H7 (cell line): ENCODE results near the gene RBM26. TPM values are rescaled to one million over a fixed set of nuclear protein-coding genes. Genes with fewer than 3 reads are reported as not detected.

Experiments
- DNase-seq: peaks from one replicate; pipeline ENCODE4 v3.0.0; 2012
- H3K27me3 ChIP-seq: 2 replicates; pipeline ENCODE4 v1.6.0; 2011; ENCODE audit warnings: mild to moderate bottlenecking, low read length; ENCODE audit not compliant: control insufficient read depth, insufficient read depth
- H3K36me3 ChIP-seq: replicated peaks from 2 replicates; pipeline ENCODE4 v1.5.1; 2011; ENCODE audit warnings: low read length; ENCODE audit not compliant: control insufficient read depth, insufficient read depth
- H3K4me3 ChIP-seq: 2 replicates; pipeline ENCODE4 v1.5.1; 2011; ENCODE audit warnings: low read depth, mild to moderate bottlenecking, control low read depth, low read length, moderate library complexity; ENCODE audit not compliant: insufficient read depth
- total RNA-seq: library from RNA; depleted of rRNA; stranded (reverse); fragments of >200 nt; shearing (Covaris generic); gene quantifications from 2 replicates; pipeline ENCODE4 v1.2.3, GENCODE V29; 2014

RBM26 gene
- total RNA-seq, 1 experiment from 2014 or later, result 37.9 TPM

DNA sequence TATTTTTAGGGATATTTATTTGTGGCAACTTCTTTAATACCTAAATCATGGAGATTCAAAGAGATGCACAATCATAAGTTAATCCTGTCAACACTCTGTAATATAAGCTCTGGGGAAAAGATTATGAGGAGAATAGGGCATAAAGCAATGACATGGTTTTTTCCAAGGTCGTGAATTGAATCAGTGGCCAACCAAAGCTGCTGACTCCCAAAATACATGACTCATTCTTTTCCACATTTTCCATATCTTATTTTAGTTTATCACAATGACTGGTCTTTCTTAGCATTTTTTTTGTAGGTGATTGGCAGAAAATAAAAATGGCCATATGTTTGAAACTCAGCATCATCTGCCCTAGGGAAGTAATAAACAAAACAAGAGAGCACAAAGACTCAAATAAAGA is 28.5 kb upstream of the RBM26 start:
- Histone ChIP-seq H3K27me3 (no peaks in the 10 kb centered on the region), H3K36me3 (no peaks in the 10 kb centered on the region), H3K4me3 (no peak overlapping the region)
- no peak for DNase-seq

DNA sequence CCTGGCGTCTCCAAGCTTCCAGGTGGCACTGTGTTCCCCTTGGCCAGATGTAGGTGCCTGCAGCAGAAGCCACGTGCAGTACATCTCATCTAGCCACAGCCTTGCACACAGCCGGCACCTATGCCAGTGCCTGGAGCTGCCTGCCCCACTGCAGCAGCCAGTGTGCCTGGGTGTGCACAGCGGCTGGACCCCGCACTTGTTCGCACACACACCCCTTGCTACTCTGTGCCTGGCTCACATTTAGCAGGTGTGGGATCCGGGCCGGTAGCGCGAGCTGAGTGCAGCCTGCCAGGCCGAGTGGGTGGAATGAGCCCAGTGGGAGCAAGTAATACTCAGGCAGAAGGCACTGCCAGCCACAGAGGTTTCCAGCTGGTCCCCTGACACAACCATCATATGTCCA is 26.9 kb upstream of the RBM26 start:
- DNase-seq, result no peak
- Histone ChIP-seq H3K4me3 (no peak overlapping the region), H3K27me3 (no peaks in the 10 kb centered on the region), H3K36me3 (no peaks in the 10 kb centered on the region)

DNA sequence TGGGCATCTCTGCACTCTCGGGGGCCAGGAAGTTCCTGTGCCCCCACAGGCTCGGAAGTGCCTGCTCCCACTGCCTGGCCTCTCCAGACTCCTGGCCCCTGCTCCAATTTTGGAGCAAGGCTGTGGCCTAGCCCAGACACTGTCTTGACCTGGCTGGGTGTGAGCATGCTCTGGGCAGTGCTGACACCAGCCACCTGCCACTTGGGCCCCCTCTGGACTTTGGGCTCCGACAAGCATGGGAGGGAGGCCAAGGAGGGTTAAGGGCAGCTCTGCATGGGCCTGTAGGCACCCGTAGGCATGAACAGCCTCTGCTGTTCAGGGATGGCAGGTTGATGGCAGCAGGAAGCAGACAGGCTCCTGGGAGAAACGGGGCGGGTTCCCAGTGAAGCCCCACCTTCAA is 26.0 kb upstream of the RBM26 start:
- H3K36me3 ChIP-seq, result no peaks in the 10 kb centered on the region
- no peak overlapping the region for H3K4me3 ChIP-seq
- DNase-seq, result no peak
- H3K27me3 ChIP-seq, result no peaks in the 10 kb centered on the region

DNA sequence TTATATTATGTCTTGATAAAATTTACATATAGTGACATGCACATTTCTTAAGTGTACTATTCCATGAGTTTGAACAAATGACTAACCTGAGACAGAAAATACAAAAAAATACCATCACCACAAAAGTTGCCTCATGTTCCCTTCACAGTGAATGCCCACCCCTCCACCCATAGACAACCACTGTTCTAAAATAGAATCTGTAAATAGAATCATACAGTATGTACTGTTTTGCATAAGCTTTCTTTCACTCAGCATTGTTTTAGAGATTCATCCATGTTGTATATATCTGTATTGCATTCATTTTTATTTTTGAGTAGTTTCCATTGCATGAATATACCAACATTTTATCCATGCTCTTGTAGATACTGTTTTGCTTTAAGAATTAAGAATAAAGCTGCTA is 23.3 kb upstream of the RBM26 start:
- no peaks in the 10 kb centered on the region for H3K36me3 ChIP-seq
- DNase-seq, result no peak
- no peak overlapping the region for H3K4me3 ChIP-seq
- no peaks in the 10 kb centered on the region for H3K27me3 ChIP-seq

DNA sequence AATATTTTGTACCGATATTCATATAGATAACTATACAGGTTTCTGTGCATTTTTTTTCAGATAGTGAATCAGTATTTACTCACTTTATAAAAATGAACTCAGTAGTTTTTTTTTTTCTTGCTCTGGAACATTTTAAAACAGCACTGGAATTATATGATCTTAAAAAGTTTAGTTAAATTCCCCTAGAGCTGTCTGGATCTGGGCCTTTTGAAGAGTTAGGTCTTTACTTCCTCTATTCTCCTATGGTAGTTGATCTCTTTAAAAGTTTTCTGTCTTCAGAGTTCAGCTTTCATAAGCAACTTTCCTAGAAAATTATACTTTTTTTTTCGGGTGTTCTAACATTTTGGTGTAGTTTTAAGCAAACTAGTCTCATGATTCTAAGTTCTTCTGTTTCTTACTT is 21.8 kb upstream of the RBM26 start:
- Histone ChIP-seq H3K27me3 (no peaks in the 10 kb centered on the region), H3K36me3 (no peaks in the 10 kb centered on the region), H3K4me3 (no peak overlapping the region)
- DNase-seq, result no peak

DNA sequence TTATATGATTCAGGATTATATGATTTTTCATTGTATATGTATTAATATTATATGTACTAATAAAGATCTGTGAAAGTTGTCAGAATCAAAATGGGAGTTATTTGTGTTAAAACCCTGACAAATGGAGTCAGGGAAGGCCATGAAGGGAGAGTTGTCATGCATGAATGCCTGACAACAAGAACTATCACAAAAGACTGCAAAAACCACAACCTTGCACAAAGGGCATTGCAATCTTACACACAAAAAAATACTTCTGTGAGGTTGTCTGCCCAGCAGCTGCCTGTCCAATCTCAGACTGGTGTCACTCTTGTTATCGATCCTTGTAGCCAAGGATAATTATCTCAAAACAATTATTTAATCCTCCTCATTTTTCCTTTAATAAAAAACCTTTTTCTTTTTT is 21.2 kb upstream of the RBM26 start:
- no peaks in the 10 kb centered on the region for H3K36me3 ChIP-seq
- DNase-seq, result no peak
- H3K4me3 ChIP-seq, result no peak overlapping the region
- H3K27me3 ChIP-seq, result no peaks in the 10 kb centered on the region

DNA sequence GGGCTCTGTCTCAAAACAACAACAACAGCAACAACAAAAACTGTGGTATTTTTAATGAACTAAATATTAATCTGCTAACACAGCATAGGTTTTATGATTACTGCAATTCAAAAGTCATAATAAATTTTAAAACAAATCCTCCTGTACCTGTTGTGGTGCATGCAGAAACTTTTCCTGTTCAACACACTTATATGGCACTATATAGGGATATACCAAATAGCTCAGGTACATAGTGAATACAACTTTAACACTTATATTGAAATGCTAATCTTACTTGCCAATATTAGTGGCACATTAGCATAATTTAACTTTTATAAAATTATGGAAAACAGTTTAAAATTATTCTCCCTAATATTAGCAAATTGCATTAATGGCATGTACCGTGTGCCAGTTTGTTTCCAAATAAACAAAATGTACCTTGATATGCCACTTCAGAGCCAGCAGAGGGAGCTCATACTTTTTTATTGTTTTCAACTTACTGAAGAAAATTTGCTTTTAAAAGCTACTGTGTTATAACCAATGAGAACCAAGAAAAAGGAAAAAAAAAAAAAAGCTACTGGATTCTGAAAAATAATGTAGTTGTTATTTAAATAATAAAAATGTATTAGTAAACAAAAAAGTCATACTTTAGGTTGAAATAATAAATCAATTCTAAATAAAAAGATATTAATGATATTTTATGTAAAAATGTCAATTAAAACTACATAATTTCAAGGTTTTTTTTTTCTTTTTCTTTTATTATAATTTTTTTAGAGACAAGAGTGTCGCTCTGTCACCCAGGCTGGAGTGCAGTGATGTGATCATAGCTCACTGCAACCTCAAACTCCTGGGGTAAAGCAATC is 18.0 kb upstream of the RBM26 start:
- no peaks in the 10 kb centered on the region for H3K27me3 ChIP-seq
- peak; percentile 23 for DNase-seq

DNA sequence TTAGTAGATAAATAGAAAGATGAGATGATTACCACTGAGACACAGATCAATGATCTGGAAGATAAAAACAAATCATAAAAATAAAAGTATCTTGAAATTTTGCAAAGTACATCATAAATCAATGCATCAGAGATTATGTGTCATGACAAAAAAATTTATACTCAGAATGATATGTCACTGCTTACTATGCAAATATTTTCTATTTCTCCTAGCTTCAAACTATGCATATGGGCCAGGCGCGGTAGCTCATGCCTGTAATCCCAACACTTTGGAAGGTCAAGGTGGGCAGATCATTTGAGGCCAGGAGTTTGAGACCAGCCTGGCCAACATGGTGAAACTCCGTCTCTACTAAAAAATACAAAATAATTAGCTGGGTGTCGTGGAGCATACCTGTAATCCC is 17.3 kb upstream of the RBM26 start:
- Histone ChIP-seq H3K27me3 (no peaks in the 10 kb centered on the region), H3K4me3 (no peak overlapping the region), H3K36me3 (no peaks in the 10 kb centered on the region)
- DNase-seq, result no peak

More for the DNA sequence above, 18.0 kb upstream of the RBM26 start:
- no peak overlapping the region for H3K4me3 ChIP-seq
- no peaks in the 10 kb centered on the region for H3K36me3 ChIP-seq

DNA sequence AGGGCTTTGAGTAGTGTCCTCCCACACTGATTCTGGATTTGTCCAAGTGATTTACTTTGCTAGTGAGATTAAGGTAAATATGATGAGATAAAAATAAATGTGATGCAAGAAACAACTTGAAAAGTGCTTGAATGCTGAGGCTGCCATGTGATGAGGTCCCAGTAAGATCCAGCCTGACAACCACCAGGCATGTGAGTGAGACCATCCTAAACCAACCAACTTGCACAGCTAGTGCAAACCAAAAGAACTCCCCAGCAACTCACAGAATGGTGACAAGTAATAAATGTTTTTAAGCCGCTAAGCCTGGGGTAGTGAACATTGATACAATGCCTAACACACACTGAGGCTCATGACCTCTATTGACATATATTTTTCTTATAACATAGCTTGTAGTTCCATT is 13.3 kb upstream of the RBM26 start:
- H3K36me3 ChIP-seq, result no peaks in the 10 kb centered on the region; the same call in 1 of the 2 replicates
- H3K4me3 ChIP-seq, result no peak overlapping the region
- H3K27me3 ChIP-seq, result no peaks in the 10 kb centered on the region
- no peak for DNase-seq

DNA sequence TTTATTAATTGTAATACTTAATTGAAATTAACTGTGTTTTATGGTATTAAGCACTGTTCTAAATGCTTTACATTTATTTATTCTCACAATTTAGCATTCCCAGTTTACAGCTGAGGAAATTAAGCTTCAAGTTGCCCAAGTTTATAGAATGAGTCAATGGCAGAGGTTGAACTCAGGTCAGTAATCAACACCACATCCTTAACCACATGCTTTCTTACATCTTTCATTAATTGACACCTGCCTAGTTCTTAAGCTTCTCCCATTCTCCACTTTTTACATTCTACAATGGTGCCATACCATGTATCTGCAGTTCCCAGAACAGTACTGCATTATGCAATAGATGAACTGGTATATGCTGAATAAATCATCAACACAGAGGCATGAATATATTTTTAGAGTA is 11.7 kb upstream of the RBM26 start:
- Histone ChIP-seq H3K36me3 (no peaks in the 10 kb centered on the region; the same call in 1 of the 2 replicates), H3K27me3 (no peaks in the 10 kb centered on the region), H3K4me3 (no peak overlapping the region)
- DNase-seq, result no peak

DNA sequence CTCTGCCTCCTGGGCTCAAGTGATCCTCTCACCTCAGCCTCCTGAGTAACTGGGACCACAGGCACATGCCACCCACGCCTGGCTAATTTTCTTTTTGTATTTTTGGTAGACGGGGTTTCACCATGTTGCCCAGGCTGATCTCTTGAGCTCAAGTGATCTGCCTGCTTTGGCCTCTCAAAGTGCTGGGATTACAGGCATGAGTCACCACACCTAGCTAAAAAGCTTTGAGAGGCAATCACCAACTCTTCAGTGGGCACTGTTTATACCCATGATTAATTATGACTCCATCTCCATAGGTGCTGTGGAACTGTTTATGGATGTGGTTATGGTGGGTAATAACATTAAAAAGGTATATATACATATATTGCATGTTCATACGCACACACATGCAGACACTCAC is 7.5 kb upstream of the RBM26 start:
- H3K4me3 ChIP-seq, result no peak overlapping the region
- no peaks in the 10 kb centered on the region; the same call in 1 of the 2 replicates for H3K36me3 ChIP-seq
- DNase-seq, result no peak
- H3K27me3 ChIP-seq, result no peaks in the 10 kb centered on the region

DNA sequence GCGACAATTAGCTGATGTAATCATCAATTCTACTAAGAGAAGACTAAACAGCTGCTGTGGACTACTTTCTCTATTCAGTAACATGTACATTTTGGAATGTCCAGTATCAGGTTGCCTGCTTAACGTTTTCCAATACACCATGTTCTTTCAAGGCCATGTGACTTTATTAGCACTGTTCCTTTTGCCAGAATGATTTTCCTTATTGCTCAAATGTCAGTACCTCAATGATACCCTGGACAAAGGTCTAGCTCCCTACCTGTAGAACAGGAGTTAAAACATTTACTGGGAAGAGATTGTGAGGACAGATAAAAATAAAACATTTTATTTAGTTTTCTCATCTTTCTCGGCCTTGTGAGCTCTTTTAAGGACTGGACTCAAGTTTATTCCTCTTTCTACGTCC is 3.8 kb upstream of the RBM26 start:
- Histone ChIP-seq H3K4me3 (no peak overlapping the region), H3K27me3 (no peaks in the 10 kb centered on the region), H3K36me3 (no peaks in the 10 kb centered on the region)
- DNase-seq, result no peak

DNA sequence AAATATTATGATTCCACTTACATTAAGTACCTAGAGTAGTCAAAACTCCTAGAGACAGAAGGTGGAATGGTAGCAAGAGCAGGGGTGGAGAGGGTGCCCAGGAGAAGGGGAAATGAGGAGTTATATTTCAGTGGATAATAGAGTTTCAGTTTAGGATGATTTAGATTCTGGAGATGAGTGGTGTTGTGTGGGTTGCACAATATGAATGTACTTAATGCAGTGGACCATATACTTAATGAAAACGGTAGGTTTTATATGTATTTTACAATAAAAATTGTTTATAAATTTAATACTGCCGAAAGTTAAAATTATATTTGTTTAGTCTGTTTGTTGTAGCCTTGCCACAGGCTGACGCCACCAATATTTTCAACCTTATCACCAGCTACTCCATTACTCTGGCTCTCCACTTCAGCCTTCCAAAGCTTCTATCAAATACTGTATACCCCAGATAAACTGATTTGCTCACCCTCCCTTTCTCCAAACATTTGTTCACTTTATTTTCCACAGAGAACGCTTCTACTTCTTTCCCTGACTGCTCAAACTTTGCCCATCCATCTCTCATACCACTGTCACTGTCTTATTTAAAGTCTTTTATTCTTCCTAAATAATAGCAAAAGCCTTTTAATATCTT is 1.4 kb upstream of the RBM26 start:
- Histone ChIP-seq H3K36me3 (no peaks in the 10 kb centered on the region), H3K4me3 (no peak overlapping the region), H3K27me3 (no peaks in the 10 kb centered on the region)
- no peak for DNase-seq

DNA sequence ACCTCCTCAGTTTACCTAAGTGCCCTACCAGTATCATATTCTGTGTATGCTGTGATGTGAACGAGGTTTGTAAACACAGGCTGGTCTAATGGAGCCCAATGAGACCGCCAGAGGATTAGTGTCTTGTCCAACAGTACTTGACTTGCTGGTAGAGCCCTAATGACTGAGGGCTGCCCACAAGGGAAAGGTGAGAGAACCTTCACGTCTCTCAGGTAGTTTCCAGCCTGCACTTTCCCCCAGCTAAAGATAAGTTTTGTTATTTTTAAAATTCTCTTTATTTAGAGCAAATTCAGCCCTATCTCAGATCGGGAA is 498 bp upstream of the RBM26 start:
- Histone ChIP-seq H3K27me3 (no peaks in the 10 kb centered on the region), H3K4me3 (peak overlapping the region; percentile 87), H3K36me3 (no peaks in the 10 kb centered on the region)
- DNase-seq, result no peak

DNA sequence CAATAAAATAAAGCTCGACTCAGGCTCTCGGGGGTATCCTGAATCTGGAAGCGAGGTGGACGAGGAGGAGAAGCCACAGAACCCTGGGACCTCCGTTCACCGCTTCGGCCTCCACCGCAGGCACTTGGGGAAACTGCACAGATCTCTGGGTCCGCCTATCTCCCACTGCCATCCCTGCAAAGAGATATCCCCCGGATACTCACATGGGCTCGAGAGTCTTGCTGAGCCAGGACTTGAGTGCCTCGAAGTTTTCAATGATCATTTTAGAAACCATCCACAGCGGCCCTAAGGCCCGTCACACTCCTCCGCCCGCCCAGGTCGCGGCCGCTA is 589 bp downstream of the RBM26 start:
- H3K27me3 ChIP-seq, result no peaks in the 10 kb centered on the region
- DNase-seq, result no peak
- H3K4me3 ChIP-seq, result peak overlapping the region; percentile 87
- no peaks in the 10 kb centered on the region for H3K36me3 ChIP-seq
